GM21786 (cell line): ENCODE data around the gene LRRFIP2.
A peak's percentile ranks its signal among the peaks of the same experiment; 100 is the strongest.

ENCODE experiments used
- ATAC-seq: cut with Tn5 transposase; IDR thresholded peaks from one replicate; pipeline ENCODE4 v1.9.1; 2021; ENCODE audit not compliant: unreplicated experiment

The LRRFIP2 gene

DNA sequence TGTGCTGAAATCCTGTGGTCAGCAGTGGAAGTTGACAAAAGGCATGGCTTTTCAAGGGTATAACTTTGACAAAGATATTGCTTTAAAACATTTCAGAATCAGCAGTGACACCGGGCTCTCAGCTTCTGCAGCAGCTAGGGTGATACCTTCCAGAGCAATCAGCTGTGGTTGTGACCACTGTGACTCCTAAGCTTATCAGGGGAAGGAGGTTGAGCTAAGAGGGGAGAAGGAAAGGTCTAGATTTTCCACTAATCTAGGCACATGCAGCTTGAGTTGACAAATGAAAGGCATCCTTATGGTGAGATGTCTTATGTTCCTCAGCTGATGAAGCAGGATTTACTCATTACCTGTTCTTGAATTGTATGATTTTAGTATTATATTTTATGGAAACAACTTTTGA is 16.3 kb upstream of the LRRFIP2 start:
- ATAC-seq, result no peak

DNA sequence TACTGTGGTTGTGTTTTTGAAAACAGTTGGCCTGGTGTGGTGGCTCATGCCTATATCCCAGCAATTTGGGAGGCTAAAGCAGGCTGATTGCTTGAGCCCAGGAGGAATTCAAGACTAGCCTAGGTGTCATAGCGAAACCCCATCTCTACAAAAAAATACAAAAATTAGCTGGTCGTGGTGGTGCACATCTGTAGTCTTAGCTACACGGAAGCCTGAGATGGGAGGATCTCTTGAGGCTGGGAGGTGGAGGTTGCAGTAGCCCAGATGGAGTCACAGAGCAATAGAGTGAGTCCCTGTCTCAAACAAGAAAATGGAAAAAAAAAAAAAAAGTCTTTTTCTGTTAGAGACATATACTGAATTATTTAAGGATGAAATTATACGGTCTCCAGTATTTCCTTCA is 14.7 kb upstream of the LRRFIP2 start:
- ATAC-seq, result no peak

- no peak for ATAC-seq
Measured at GRCh38 chr3:37183976-37184375, 9.6 kb upstream of the LRRFIP2 start.

- no peak for ATAC-seq
Measured at GRCh38 chr3:37183375-37183831, 9.0 kb upstream of the LRRFIP2 start.

- ATAC-seq, result no peak
Measured at GRCh38 chr3:37182816-37183215, 8.4 kb upstream of the LRRFIP2 start.

- ATAC-seq, result no peak
Measured at GRCh38 chr3:37181756-37182155, 7.4 kb upstream of the LRRFIP2 start.

DNA sequence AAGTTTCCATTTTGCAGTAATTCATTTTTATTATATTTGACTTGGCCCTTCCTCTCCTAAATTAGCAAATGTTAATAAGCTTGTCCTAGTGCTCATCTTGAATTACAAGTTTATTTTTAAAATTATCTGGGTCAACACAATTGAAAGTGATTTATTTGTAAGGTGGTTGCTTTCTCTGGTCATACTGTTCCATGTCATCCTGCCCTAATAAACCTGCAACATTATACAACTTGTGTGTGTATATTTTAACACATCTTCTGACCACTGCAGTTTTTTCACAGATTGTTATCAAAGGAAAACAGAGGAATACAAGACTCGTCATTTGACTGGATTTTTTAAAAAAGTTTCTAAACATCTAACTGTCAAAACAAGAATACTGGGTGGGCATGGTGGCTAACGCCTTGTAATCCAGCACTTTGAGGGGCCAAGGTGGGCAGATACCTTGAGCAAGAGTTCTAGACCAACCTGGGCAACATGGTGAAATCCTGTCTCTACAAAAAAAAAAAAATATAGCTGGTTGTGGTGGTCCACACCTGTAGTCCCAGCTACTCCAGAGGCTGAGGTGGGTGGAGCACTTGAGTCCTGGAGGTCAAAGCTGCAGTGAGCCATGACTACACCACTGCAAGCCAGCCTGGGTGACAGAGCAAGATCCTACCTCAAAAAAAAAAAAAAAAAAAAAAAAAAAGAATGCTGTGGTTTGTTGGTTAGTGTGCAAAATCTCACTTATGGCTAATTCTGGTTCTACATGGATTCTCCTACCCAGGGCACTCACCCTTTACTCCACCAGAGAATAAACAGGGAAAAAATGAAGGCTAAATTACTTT is 5.0 kb upstream of the LRRFIP2 start:
- ATAC-seq, result no peak

DNA sequence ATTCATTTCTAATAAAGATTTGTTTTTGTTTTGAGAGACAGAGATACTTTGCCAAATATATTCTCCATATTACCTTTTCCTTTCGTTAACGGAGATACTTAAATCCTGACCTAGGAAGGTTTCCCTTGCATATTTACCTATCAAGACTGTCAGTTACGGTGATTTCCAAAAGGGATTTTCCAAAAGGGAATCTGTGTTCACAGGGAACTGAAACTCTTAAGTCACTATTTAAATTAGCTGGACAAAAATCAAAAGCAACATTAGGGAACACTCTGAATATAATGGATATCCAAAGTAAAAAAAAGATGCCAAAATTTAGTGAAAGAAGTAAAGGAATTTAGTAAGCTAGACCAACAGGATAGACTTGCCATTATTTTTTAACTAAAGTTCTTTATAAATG is 576 bp downstream of the LRRFIP2 start:
- no peak for ATAC-seq

DNA sequence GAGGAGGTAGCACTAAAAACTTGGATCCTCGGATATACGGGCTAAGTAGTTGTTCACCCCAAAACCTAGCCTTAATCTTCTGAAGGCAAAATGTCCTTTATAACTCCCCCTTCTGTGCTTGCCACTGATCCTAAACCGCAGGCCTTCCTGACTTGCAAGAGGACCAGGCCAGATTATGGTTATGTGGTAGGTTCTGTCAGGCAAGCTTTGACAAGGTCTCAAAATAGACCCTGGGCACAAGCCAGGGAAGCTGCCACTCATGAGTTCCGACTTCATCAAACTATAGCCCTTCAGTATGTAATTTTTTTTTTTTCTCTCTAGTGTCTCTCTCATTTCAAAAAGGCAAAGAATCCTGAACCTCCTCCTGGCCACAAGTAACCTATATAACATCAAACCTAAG is 3.2 kb downstream of the LRRFIP2 start:
- ATAC-seq, result no peak

DNA sequence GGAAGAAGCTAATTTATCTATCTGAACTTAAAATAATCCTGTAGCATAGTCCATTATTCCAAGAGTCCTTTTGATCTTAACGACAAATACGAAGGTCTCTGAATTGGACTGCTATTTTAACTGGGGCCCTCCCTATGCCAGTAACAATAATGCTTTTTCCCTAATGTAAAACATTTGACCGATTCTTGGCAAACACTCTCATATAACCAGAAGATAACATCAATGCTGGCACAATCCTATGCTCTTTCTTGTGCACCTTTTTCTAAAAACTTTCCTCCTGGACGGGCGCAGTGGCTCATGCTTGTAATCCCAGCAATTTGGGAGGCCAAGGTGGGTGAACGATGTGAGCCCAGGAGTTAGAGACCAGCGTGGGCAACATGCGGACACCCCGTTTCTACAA is 3.9 kb downstream of the LRRFIP2 start:
- ATAC-seq, result no peak

GRCh38 chr3:37170060-37170459 is 4.3 kb downstream of the LRRFIP2 start:
- no peak for ATAC-seq

GRCh38 chr3:37168896-37169295 is 5.5 kb downstream of the LRRFIP2 start:
- no peak for ATAC-seq

- ATAC-seq, result peak; percentile 43
Measured at GRCh38 chr3:37163262-37164015, 10.9 kb downstream of the LRRFIP2 start.

GRCh38 chr3:37162501-37163245 is 11.7 kb downstream of the LRRFIP2 start:
- ATAC-seq, result peak; percentile 69

DNA sequence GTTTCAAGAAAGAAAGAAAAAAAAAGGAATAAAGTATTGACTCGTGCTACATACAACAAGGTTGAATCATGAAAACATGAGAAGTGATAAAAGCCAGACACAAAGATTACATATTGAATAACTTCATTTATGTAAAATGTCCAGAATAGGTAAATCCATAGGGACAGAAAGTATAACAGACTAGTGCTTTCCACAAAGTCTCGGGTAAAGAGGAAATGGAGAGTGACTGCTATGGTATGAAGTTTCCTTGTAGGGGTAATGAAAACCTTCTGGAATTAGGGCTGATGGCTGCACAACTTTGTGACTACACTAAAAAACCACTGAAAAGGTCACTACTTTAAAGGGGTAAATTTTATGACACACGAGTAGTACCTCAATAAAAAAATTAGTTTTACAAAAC is 13.0 kb downstream of the LRRFIP2 start:
- ATAC-seq, result no peak

DNA sequence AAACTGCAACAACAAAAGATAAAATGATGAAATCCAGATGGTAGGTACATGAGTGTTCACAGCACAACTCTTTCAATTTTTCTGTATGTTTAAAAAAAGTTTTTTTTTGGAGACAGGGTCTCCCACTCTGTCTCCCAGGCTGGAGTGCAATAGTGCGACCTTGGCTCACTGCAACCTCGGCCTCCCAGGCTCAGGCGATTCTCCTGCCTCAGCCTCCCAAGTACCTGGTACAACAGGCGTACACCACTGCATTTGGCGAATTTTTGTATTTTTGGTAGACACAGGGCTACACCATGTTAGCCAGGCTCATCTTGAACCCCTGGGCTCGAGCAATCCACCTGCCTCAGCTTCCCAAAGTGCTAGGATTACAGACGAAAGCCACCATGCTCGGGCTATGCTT is 18.6 kb downstream of the LRRFIP2 start:
- no peak for ATAC-seq

- no peak for ATAC-seq
Measured at GRCh38 chr3:37154668-37155314, 19.6 kb downstream of the LRRFIP2 start.

DNA sequence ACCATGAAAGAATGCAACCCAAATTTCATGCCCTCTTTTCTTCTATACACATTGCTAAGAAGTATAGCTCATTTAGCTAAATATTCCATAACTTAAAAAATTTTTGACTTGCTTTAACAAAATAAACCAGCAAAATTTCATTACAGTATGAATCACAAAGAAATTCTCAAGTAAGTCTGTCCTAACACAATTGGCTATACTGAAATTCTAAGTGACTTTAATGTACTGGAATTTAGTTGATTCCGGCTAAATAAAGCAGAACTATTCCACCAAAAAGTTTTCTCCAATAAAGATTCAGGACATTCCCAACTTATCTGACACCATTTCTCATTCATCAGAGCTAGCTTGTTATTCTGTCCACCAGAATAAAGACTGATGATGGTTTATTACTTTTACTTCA is 23.8 kb downstream of the LRRFIP2 start:
- ATAC-seq, result no peak

DNA sequence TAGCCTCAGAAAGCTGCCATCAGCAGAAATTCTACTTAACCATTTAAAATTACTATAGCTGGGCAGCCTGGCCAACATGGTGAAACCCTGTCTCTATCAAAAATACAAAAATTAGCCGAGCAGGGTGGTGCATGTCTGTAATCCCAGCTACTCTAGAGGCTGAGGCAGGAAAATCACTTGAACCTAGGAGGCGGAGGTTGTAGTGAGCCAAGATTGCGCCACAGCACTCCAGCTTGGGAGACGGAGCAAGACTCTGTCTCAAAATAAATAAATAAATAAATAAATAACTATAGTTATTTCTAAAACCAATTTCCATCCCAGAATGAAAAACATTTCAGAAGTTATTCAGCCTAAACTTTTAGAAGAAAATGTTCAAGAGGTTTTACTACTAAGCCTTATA is 25.1 kb downstream of the LRRFIP2 start:
- ATAC-seq, result no peak

DNA sequence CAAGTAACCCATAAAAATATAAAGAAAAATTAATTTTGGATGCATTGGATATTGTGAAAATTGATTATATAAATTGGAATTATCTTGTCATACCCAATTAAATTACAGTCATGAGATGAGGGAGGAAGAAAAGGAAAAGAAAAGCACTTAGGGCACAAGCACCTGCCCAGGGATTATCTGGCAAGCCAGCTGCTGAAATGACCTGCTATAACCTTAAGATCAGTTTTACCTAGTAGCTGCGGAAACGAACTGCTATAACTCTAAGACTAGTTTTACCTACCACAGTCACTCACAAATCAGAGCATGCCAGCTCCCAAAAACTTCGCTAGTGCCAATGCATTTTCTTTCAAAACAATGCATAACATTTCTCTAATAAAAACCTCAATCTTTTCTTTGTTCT is 26.2 kb downstream of the LRRFIP2 start:
- no peak for ATAC-seq

- no peak for ATAC-seq
Measured at GRCh38 chr3:37147666-37148065, 26.7 kb downstream of the LRRFIP2 start.
